Stimulated activated CD4-positive, alpha-beta T cell treated with anti-CD3 and anti-CD28 coated beads, Interleukin-4, amount 100 ng/mL, for 48 hours (primary cell): ENCODE results near the gene JPT2.
"Not testable (repeated sequence)": the region's sequence is repeated elsewhere in the genome, so short reads cannot be mapped to it uniquely, and the experiment has no call there.

ENCODE experiments used
- DNase-seq, 2 donors: peaks; one replicate each; pipeline ENCODE4 v3.0.0-alpha.2; 2020; ENCODE audit warnings: low read depth in 2 of 2

JPT2 gene

DNA sequence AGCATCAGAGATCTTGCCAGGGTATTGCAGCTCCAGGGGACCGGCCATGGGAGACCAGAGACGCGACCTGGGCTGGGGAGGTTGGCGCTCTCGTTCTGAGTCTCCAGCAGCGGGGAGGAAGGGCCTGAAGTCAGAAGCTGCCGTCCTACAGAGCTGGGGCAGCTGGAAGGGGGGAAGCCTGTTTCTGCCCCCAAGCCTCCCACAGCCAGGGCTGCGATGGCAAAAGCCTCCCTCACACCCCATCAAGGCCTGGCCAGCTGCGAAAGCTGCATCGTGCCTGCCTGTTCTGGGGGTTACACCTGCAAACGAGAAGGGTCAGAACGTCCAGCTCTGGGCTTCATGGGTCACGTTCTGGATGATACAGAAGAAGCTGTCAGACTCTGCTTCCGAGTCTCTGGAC is 54.0 kb downstream of the JPT2 start:
- DNase-seq = no peak

GRCh38 chr16:1732551-1732987 is 54.5 kb downstream of the JPT2 start:
- DNase-seq = not testable (repeated sequence)

- no peak for DNase-seq
These were observed 56.0 kb downstream of the JPT2 start for GRCh38 chr16:1734123-1734522.

DNA sequence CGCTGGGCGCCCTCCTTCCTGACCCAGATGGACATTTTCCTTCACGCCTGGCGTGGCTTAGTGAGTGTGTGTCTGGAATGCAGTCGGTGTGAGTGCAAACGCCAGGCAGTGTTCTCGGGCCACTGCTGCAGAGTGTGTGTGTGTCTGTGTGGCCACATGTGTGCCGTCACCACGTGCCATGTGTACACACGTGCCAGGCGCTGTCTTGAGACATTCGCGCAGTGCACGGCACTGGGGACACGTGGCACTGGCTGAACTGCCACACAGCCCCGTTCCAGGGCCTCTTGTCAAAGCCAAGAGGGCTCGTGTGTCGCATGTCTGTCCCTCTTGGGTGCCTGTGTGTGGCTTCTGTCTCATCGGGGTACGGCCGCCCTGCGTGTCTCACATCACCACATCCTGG is 56.7 kb downstream of the JPT2 start:
- DNase-seq = no peak

- DNase-seq = no peak
These were observed 62.2 kb downstream of the JPT2 start for GRCh38 chr16:1740234-1740633.

GRCh38 chr16:1740781-1741490 is 62.9 kb downstream of the JPT2 start:
- DNase-seq = no peak

DNA sequence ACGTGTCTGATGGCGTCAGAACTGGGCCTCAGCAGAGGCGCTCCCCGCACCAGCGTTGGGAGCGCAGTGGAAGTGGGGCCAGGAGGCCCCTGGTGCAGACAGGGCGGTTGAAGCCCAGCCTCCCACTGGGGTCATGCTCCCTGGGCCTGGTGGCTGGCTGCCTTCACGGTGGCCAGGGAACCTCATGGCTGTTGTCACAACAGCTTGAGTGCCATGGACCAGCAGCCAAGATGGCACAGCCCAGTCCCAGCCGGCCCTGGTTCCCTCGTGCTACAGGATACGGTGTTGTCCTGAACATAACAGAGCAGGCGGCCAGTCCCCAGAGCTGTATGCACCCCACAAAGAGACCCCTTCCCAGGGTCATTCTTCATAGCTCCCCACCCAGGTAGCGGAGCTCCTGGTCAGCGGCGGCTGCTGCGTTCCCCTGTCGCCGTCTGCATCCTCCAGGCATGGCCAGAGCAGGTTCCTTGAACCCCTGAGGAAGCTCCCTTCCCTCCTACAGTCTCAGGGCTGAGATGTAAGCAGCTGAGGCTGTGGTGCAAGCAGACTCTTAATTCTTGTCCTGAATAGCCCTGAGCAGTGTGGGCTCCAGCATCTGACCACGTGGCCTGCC is 63.6 kb downstream of the JPT2 start:
- no peak for DNase-seq

DNA sequence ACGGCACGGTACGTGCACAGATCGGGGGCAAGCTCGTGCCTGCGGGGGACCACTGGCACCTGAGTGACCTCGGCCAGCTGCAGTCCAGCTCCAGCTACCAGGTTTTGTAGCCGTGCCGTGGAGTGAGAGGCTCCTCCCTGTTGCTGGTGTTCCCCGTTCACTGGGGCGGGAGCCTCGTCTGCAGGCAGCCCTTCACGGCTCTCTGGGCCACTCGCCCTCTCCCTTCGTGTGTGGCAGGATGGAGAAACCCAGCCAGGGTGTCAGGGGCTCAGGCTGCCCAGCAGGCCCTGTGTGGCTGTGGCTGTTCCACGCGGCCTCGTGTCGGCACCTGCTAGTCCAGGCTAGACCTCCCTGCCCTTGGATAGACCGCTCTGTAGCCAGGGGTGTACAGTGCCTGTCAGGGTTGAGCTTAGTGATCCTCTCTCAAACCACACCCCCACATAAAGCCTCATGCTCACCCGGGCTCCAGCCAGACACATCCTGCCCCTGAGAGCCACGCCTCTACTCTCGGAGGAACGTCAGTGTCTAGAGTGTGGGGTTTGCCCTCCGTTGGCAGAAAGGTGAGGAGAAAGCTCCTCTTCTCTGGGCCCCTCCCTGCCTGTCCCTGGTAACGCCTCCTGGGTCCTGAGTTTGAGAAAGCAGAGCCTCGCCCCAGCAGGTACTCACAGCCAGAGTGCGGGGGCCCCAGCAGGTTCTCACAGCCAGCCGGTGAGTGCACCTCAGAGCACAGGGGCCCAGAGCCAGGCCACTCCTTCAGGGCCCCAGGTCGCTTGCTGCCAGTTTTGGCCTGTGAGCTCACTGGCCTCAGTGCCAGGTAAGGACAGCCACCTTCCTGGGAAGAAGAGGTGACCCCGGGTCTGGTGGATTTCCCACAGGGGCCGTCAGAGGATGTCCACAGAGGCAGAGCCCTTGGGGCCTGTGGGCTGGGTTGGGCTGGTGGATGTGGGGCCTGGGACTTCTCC is 65.6 kb downstream of the JPT2 start:
- no peak for DNase-seq

GRCh38 chr16:1744338-1744840 is 66.3 kb downstream of the JPT2 start:
- DNase-seq = no peak

- no peak for DNase-seq
These were observed 67.3 kb downstream of the JPT2 start for GRCh38 chr16:1745181-1745899.

GRCh38 chr16:1745900-1746692 is 68.0 kb downstream of the JPT2 start:
- no peak for DNase-seq

GRCh38 chr16:1746693-1747195 is 68.7 kb downstream of the JPT2 start:
- DNase-seq = no peak

GRCh38 chr16:1747934-1748333 is 69.9 kb downstream of the JPT2 start:
- no peak for DNase-seq

DNA sequence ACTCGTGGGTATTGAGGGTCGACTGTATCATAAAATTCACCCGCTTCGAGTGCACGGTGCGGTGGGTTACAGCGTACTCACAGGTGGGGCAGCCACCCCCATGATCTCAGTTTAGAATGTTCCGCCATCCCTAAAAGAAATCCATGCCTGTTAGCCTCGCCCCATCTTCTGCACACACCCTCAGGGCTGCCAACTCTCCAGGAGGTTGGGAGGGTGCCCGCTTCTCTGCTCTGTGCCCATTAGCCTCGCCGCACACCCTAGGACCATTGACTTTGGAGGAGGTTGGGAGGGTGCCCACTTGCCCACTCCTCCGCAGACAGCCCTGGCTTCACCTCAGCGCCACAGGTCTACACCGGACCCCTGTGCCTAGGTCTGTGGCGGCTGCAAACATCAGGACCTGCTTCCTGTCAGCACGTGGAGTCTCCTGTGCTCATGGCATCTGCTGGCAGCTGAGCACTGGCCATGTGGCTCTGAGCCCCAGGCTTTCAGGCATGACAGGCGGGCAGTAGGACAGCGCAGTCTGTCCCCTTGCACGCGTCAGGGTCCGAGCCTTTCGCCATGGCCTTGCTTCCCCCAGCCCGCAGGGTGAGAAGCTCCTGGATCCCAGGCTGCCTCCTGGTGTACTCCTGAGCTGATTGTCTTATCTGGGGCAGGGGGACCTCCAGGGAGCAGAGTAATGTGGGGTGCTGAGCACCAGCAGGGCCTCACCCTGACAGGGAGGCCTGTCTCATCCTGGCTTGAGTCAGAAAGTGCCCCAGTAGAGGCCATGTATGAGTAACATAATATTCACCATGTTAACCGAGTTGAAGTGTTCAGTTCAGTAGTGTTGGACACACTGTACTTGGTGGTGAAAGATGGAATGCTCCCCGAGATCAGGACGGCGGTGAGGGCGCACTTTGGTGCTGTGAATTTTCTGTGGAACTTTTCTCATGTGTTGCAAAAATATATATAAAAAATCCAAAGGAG is 71.4 kb downstream of the JPT2 start:
- DNase-seq = no peak
